SH-SY5Y (cell line): ENCODE measurements around the gene KIF11.

ENCODE experiments used
- GATA2 ChIP-seq: IDR thresholded peaks from 2 replicates; pipeline ENCODE4 v1.6.1; 2011; ENCODE audit warnings: mild to moderate bottlenecking, low read depth, low read length
- GATA3 ChIP-seq: IDR thresholded peaks from 2 replicates; pipeline ENCODE4 v1.6.1; 2011; ENCODE audit warnings: low read depth, mild to moderate bottlenecking, low read length, moderate library complexity

- no peak for TF ChIP-seq GATA3
- no peak for TF ChIP-seq GATA2
Observed at GRCh38 chr10:92656266-92656961, 63.5 kb downstream of the KIF11 start.
